GM21515 (cell line): Measurements from ENCODE around the gene ZNF662.
A peak's percentile ranks its signal among the peaks of the same experiment; 100 is the strongest.
"Not testable (repeated sequence)": the region's sequence is repeated elsewhere in the genome, so short reads cannot be mapped to it uniquely, and the experiment has no call there.

ENCODE experiments used
- ATAC-seq: cut with Tn5 transposase; IDR thresholded peaks from one replicate; pipeline ENCODE4 v1.9.1; 2021; ENCODE audit not compliant: unreplicated experiment

ZNF662 gene

DNA sequence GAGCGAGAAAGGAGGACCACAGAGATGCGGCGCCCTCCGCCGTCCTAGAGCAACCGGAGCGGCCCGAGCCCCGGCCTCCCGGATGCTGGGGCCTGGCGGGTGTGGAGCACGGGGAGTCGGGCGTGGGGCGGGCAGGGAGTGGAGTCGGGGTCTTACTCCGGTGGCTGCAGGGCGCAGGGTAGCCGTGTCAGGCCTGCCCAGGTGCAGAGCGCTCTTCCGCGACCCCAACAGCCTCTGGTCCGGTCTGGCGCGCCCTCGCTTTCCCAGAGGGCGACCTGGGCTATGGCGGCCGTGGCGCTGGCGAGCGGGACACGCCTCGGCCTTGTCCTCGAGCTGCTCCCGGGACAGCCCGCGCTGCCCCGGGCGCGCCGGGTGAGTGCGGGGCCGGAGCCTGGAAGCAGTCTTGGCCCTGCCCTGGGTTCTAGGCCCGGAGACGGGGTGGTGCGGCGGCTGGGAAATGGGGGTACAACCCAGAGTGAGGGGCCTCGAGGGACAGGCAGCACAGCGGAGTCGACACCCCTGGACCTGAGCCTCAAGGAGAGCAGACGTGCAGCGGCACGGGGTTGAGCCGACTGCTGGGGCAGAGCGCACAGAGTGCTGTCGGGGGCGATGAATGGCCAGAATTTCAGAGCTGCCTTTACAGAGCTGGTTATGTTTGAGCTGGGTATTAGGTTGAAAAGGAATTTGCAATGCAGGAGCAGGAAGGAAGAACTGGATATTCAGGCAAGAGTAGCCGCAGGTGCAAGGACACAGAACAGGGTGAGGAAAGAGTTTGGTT, at the start of gene ZNF662:
ZNF662 (plus strand) TSS at position 73 of the 778 bp plus-strand sequence. CDS start 1,973 bp downstream, outside the sequence.
- no peak for ATAC-seq

DNA sequence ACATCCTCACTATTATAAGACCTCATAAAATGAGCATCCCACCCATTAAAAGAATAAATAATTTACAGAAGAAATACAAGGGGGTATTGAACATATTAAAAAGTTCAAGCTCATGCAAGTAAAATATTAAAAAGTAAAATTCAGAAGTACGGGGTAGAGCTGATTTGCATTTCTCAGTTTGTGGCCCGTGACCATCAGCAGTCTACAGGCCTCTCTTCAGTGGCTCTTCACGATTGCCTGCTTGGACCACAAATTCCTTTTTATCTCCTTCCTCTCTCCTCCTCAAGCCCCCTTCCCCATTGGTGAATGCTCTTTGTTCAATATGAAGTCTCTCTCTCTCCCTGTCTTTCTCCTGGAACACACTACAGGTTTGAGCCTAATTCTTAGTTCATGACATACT, 49.4 kb upstream of the ZNF662 start:
- no peak for ATAC-seq

DNA sequence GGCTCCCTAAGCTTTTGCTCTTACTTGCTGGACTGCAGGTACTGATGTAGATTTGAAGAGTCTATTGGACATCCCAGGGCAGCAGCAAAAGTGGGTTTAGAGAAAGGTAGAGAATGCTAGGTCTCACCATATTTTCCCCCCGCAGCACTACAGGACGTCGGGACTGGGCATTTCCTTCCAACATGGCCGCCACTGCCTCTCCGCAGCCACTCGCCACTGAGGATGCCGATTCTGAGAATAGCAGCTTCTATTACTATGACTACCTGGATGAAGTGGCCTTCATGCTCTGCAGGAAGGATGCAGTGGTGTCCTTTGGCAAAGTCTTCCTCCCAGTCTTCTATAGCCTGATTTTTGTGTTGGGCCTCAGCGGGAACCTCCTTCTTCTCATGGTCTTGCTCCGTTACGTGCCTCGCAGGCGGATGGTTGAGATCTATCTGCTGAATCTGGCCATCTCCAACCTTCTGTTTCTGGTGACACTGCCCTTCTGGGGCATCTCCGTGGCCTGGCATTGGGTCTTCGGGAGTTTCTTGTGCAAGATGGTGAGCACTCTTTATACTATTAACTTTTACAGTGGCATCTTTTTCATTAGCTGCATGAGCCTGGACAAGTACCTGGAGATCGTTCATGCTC, 41.5 kb upstream of the ZNF662 start:
- ATAC-seq, result no peak

DNA sequence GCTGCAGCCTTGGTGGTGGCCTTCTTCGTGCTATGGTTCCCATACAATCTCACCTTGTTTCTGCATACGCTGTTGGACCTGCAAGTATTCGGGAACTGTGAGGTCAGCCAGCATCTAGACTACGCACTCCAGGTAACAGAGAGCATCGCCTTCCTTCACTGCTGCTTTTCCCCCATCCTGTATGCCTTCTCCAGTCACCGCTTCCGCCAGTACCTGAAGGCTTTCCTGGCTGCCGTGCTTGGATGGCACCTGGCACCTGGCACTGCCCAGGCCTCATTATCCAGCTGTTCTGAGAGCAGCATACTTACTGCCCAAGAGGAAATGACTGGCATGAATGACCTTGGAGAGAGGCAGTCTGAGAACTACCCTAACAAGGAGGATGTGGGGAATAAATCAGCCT, 40.7 kb upstream of the ZNF662 start:
- ATAC-seq, result no peak

DNA sequence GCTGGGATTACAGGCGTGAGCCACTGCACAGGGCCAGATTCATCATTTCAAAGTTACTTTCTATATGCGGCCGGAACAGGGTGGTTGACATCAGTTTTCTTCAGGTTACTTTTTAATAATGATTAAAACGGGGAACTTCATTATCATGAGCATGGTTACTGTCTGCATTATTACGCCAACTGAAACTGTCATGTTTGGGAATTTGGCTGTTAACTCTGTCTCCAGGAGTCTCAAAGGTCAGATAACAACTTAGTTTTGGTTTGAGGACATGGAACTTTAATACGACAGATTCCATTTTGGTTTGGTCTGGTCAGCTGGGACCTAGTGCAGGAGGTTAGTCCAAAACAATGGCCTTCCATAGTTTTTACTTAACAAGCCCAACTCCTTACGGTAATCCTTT, 38.8 kb upstream of the ZNF662 start:
- no peak for ATAC-seq

DNA sequence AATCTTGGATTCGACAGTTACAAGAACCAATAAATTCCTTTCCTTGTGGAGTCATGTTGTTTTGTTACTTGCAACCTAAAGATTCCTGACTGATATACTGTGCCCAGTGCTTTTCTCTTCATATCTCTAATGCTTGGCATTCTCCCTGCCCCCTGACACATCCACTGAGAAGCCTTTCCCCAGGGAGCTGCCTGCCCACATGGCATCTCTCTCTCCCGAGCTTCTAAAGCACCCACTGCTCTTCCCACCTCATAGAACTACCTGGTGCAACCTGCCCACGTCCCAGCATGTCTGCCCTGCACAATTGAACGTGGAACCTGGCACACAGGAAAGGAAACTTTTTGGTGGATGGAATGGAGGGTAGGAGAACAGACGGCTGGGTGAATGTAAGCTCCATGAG, 37.1 kb upstream of the ZNF662 start:
- no peak for ATAC-seq

DNA sequence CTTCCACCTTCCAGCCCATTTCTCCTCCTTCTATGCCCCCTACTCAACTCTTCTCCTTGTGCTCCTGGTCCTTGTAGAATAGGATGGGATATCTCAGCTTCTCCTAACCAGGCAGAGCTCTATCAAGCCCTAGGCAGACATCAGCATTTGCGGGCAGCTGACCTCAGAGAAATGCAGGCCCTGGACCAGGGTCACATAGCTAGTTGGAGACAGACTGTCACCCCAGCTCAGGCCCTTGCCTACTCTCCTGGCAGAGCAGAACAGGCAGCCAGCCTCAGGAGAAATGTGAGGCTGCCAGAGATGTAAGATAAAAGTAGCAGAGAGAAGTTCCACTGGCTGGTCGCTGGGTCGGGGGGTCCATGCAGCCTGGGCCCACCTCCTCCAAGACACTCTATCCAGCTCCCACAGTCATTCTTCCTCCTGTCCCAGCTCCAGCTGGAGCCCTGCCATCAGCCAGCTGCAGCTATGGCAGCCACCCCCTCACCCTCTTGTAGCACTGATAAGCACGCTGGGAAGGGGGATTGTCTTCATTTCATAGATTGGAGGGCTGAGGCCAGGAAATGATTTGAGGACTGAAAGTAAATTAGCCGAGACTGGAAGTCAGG, 34.2 kb upstream of the ZNF662 start:
- ATAC-seq, result no peak

DNA sequence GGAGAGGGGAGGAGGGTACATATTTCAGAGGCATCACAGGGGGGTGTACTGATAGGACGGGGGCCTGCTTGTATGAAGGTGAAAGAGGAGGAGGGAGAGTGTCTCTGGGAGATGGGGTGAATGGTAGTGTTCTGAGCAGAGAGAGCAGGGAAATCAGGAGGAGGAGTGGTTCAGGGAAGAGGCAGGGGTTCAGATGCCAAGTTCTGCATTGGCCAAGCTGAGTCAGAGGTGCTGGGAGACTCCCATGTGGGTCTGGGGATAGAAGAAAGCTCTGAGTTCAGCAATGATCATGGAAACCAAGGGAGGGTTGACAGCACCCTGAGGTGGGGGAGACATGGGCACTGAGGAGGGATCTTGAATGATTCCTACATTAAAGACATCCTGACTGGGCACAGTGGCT, 33.2 kb upstream of the ZNF662 start:
- ATAC-seq, result no peak

DNA sequence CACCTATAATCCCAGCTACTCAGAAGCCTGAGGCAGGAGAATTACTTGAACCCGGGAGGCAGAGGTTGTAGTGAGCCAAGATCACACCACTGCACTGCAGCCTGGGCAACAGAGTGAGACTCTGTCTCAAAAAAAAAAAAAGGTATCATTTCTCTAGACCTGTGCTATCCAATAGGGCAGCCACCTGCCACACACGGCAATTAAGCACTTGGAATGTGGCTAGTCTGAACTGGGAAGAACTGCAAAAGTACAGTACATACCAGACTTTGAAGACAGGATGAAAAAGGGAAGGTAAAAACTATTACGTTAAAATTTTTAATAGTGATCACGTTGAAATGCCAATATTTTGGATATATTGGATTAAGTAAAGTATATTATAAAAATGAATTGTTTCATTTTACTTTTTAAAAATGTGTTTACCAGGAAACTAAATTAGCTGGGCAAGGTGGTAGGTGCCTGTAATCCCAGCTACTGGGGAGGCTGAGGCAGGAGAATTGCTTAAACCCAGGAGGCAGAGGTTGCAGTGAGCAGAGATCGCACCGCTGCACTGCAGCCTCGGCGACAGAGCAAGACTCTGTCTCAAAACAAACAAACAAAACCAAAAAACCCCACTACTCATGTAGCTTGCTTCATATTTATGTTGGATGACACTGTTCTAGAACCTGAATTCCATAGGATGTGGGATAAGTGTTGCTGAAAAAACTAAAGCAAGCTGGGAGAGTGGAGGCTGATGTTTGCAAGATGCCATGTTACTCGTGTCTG, 32.5 kb upstream of the ZNF662 start:
- no peak for ATAC-seq

DNA sequence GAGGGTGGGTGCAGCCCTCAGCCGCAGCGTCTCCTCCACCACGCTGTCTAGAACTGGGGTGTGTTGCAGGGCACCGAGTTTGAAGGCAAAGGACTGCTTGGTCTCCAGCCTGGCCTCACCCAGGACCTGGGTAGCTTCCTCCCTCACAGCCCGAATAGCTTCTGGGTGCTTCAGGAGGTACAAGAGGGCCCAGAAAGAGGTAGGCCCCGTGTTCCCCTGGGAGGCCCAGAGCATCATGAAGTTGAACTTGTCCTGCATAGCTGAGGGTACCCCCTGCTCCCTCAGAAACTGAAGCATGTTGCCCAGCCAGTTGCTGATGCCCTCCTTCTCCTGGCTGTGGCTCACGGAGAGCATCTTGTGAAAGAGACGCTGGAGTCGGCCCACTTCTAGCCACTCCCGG, 31.2 kb upstream of the ZNF662 start:
- ATAC-seq, result no peak

DNA sequence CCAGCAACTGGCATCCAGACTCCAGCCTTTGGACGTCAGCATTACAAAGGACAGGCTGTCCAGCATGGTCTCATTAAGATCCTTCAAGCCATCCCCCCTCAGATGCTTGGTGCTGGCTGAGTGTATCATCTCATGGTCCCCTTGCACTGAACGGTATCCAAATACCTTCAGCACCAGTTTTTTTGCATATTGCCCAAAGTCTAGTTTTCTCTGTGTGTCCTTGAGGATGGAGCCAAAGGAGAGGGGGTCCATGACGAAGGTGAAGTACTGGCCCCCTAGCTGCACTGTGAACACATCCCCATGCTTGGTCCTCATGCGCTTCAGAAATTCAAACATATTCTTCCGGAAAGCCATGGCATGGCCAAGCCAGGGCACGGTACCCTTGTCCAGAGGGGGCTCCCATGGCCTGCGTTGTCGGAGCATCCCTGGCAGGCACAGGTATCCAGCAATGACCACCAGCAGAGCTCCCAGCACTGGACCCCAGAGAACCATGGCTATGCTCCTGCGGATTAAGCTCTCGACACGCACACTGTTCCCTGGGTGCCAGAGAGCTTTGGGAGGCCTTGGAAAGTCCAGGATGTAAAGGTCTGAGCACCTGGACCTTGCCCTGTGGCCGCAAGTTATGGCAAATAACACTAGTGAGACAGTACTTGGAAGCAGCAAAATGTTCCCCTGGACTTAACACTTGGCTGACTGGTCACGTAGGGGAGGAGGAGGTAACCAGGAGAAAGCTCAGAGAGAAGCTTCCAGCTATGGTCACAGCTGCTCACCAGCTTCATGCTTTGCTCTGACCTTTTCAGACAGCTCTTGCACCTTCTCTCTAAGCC, 30.4 kb upstream of the ZNF662 start, which contains the start of gene CYP8B1:
CYP8B1 (minus strand) TSS at position 555 of the 827 bp plus-strand sequence; CDS start at position 492, 63 bp downstream.
- ATAC-seq, result no peak

DNA sequence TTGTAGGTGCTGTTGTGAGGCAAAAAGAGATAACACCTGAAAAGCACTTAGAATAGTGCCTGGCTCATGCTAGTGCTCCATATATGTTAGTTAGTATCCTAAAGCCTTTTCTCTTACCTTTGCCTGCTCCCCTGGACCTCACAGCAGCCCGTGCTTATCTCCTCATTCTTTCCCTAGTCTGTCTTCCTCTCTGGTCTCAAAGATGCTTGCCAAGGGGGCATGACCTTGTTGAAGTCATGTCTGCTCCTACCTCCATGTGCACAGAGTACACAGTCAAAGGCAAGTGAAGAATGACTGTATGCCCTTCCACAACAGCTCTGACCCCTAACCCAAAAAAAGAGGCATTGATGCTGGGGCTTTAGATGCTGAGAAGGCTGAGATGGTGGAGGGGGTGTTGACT, 29.5 kb upstream of the ZNF662 start:
- no peak for ATAC-seq

DNA sequence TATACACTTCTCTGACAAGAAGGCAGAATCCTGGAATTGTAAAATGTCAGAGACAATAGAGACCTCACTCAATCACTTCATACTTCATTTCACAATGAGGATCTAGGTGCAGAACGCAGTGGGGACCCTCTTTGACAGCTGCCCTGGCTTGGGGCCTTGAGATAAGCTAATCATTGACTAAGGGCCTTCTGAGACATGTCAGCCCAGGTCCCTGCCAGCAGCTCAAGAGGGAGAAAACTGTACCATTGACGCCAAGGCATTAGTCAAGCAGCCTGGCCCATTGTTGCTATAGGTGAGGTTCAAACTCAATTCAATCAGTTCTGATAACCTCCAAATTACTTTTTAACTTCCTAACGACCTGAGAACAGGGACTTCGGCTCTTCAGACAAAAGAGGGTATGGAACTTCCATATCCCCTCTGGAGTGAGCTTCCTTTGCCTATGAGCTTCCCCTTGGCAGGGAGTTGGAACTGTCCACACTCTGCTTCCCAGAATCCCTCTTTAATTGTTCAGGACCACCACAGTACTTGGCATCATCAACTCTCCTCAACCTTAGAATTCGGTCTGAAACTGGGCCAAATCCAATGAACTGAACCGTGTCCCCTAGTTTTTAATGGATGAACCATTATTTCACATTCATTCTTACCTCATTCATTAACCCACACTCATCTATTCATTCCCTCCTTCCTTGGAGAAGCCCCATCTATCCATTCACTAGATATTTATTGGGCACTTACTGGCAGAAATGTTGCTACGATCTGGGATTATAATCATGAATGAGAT, 28.8 kb upstream of the ZNF662 start:
- ATAC-seq, result no peak

DNA sequence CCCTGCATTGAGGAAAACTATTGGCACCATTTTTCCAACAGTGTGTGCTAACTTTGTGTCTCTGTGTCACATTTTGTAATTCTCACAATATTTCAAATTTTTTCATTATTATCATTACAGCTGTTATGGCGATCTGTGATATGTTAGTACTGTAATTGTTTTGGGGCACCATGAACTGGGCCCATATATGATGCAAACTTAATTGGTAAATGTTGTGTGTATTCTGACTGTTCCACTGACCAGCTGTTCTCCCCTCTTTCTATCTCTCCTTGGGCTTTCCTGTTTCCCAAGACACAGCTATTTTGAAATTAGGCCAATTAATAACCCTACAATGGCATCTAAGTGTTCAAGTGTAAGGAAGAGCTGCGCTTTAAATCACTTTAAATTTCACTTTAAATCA, 28.1 kb upstream of the ZNF662 start:
- ATAC-seq, result no peak

DNA sequence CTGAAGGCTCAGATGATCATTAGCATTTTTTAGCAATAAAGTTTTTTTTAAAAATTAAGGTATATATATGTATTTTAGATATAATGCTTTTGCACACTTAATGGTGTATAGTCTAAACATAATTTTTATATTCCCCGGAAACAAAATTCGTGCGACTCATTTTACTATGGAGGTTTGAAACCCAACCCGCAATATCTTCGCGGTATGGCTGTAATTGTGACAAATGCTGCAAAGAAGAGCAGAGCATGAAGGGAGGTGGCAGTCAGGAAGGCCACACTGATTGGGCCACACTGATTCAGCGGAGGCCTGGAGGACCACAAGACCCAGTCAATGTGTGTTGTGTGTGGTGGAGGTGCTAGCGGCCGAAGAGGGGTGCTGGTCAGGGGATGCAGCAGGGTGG, 25.8 kb upstream of the ZNF662 start:
- ATAC-seq, result no peak

DNA sequence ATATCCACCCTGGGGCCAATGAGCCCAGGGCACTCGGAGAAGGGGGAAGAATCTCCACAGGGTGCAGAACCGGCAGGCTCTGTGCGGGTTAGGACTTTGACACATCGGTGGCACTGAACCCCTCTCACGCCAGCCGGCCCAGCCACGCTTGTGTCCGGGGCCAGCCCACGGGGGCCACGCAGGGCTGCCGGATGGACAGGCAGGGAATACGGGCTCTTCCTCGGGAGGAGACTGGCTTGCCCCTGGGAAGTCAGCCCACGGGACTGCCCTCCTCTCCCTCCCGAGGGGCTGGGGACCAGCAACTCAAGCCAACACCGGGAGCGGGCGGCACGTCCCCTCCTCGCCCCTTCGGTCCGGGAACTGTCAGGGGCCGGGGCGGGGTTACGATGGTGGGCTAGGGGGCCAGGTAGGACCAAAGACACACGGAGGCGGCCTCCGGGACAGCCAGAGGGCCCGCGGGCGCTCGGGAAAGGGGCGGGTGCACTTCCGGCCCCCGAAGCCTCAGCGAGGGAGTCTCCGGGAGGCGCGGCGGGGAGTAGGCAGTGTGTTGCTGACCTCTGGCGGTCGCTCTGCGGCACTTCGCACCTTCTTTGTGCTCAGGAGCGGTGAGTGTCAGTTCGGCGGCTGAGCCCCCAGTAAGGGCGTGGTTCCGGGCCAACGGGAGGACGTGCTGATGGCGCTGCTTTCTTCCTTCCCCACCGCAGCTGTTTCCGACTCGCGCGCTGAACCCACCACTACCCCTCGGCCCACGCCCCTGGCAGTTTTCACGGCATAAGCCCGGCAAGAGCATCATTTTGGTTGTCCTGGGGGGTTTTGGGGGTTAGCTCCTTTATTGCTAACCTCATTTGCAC, 25.1 kb upstream of the ZNF662 start:
- ATAC-seq, result peak; percentile 100

DNA sequence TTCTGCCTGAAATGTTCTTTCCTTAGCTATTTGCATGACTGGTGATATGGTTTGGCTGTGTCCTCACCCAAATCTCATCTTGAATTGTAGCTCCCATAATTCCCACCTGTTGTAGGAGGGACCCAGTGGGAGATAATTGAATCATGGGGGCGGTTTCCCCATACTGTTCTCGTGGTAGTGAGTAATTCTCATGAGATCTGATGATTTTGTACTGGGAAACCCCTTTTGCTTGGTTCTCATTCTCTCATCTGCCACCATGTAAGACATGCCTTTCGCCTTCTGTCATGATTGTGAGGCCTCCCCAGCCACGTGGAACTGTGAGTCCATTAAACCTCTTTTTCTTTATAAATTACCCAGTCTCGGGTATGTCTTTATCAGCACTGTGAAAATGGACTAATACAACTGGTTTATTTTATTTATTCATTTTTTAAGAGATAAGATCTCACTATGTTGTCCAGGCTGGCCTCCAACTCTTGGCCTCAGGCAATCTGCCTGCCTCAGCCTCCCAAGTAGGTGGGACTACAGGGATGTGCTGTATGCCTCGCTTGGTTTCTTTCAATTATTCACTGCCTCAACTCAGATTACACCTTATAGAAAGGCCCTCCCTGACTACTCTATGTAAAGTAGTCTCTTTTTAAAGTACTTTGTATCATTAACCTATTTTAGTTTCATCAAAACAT, 22.6 kb upstream of the ZNF662 start:
- ATAC-seq, result not testable (repeated sequence)

DNA sequence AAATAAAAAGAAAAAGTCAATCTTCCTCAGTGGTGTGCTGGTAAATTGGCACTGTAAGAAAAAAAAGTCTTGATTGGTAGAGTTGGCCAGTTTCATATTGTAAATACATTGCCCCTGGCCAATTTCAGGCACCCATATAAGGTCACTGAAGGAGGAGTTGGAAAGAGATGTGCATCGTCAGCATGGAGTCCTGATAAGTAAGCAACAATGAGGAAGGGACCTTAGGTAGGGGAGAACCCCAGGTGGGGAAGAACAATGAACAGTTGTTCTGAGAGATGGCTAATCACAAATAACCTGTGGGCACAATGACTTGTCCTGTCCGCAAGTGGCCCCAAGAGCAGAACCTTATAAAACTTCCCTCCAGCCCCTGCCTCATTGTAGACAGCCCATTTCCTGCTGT, 21.6 kb upstream of the ZNF662 start:
- no peak for ATAC-seq
